HG03045 (cell line): ENCODE data around the gene TNS2.

ENCODE experiments used
- ATAC-seq: cut with Tn5 transposase; IDR thresholded peaks from one replicate; pipeline ENCODE4 v1.9.1; 2021; ENCODE audit warnings: mild to moderate bottlenecking, moderate library complexity; ENCODE audit not compliant: unreplicated experiment

TNS2 gene

DNA sequence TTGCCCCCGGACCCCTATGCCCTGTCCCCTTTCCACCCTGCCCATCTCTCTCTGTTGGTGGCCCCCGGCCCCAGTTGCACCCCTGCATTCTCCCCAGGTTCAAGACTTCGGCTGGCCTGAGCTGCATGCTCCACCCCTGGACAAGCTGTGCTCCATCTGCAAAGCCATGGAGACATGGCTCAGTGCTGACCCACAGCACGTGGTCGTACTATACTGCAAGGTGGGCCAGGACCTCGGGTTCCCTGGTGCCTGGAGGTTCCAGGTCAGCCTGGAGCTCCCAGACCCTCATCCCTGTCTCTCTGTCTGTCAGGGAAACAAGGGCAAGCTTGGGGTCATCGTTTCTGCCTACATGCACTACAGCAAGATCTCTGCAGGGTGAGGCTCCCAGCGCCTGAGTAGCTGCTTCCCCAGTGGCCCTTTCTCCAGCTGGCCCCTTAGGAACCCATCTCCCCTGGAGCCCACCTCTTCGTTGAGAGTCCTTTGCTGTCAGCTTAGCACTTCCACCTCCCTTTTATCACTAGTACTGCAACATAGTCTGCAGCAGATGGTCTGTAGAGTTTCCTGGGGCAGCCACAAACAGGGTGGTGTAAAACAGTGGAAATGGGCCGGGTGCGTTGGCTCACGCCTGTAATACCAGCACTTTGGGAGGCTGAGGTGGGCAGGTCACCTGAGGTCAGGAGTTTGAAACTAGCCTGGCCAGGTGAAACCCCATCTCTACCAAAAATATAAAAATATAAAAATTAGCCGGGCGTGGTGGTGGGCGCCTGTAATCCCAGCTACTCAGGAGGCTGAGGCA is 5.8 kb downstream of the TNS2 start:
- ATAC-seq = no peak

DNA sequence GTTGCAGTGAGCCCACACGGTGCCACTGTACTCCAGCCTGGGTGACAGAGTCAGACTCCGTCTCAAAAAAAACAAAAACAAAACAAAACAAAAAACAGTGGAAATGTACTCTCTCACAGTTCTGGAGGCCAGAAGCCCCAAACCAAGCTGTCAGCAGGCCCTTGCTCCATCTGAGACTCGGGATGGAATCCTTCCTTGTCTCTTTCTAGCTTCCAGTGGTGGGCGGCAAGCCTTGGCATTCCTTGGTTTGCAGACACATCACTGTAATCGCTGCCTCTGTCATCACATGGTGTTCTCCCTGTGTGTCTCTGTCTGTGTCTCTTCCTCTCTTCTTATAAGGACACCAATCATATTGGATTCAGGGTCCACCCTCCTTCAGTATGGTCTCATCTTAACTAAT is 6.4 kb downstream of the TNS2 start:
- no peak for ATAC-seq

DNA sequence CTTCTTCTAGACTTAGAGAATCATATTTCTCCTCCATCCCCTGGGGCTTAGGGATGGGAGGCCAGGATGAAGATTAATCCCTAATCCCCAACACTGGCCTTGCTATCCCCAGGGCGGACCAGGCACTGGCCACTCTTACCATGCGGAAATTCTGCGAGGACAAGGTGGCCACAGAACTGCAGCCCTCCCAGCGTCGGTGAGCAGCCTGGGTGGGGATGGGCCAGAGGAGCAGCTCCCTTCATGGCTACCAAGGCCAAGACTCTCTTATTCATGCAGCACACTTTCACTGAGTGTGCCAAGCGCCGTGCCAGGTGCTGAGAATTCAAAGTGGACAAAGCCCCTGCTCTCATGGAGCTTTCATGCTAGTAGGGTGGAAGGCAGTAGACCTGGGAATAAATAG is 7.0 kb downstream of the TNS2 start:
- ATAC-seq = no peak

DNA sequence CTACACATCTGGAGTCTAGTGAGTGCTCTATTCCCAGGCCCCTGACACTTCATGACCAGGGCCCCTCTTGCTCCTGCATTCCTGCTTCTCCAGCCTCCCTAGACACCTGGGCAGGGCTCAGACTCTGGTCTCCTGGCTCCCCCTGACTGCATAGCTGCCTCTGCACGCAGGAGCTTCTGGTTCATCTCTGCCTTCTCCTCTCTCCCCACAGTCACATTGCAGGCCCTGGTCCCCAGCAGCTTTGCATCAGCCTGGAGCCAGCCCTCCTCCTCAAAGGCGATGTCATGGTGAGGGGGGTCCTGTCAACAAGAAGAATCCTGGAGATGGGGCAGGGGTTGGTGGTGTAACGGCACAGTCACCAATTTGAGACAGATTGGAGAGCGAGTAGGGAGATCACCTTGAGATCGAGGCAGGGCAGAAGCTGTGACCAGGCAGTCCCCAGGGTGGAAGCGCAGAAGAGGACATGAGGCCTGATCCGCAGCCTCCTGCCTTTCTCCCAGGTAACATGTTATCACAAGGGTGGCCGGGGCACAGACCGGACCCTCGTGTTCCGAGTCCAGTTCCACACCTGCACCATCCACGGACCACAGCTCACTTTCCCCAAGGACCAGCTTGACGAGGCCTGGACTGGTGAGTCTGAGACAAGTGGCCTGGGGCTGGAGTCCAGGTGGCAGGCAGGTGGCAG is 8.1 kb downstream of the TNS2 start:
- ATAC-seq = no peak

DNA sequence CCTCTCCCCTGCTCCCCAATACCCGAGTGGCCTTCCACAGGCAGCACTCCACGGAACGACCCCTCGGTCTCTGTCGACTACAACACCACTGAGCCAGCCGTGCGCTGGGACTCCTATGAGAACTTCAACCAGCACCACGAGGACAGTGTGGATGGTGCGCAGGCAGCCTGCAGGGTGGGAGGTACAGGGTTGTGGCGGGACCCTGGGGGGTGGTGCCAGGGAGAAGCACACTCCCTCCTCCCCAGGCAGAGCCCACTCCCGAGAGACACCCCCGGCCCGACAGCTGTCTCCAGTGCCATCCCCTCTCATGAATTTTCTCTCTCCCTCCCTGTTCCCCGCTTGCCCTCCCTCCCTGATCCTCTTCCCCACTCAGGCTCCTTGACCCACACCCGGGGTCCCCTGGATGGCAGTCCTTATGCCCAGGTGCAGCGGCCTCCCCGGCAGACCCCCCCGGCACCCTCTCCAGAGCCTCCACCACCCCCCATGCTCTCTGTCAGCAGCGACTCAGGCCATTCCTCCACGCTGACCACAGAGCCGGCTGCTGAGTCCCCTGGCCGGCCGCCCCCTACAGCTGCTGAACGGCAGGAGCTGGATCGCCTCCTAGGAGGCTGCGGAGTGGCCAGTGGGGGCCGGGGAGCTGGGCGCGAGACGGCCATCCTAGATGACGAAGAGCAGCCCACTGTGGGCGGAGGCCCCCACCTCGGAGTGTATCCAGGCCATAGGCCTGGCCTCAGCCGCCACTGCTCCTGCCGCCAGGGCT is 9.0 kb downstream of the TNS2 start:
- no peak for ATAC-seq

DNA sequence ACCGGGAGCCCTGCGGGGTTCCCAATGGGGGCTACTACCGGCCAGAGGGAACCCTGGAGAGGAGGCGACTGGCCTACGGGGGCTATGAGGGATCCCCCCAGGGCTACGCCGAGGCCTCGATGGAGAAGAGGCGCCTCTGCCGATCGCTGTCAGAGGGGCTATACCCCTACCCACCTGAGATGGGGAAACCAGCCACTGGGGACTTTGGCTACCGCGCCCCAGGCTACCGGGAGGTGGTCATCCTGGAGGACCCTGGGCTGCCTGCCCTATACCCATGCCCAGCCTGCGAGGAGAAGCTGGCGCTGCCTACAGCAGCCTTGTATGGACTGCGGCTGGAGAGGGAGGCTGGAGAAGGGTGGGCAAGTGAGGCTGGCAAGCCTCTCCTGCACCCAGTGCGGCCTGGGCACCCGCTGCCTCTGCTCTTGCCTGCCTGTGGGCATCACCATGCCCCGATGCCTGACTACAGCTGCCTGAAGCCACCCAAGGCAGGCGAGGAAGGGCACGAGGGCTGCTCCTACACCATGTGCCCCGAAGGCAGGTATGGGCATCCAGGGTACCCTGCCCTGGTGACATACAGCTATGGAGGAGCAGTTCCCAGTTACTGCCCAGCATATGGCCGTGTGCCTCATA is 9.7 kb downstream of the TNS2 start:
- ATAC-seq = no peak

DNA sequence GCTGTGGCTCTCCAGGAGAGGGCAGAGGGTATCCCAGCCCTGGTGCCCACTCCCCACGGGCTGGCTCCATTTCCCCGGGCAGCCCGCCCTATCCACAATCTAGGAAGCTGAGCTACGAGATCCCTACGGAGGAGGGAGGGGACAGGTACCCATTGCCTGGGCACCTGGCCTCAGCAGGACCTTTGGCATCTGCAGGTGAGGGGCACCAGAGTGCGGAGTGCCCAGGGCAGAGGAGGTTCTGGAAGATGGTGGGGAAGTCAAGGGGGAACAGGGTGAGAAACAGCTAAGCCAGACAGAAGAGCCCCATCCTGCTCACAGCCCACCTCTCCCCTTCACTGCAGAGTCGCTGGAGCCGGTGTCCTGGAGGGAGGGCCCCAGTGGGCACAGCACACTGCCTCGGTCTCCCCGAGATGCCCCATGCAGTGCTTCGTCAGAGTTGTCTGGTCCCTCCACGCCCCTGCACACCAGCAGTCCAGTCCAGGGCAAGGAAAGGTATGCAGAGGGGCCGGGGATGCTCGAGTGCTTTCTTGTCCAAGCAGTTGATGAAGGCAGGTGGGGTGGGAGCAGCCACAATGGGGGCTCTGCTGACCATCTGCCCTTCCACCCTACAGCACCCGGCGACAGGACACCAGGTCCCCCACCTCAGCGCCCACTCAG is 10.3 kb downstream of the TNS2 start:
- ATAC-seq = no peak

DNA sequence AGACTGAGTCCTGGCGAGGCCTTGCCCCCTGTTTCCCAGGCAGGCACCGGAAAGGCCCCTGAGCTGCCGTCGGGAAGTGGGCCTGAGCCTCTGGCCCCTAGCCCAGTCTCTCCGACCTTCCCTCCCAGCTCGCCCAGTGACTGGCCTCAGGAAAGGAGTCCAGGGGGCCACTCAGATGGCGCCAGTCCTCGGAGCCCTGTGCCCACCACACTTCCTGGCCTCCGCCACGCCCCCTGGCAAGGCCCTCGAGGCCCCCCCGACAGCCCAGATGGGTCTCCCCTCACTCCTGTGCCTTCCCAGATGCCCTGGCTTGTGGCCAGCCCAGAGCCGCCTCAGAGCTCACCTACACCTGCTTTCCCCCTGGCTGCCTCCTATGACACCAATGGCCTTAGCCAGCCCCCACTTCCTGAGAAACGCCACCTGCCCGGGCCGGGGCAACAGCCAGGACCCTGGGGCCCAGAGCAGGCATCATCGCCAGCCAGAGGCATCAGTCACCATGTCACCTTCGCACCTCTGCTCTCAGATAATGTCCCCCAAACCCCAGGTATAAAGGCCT is 10.9 kb downstream of the TNS2 start:
- ATAC-seq = no peak

DNA sequence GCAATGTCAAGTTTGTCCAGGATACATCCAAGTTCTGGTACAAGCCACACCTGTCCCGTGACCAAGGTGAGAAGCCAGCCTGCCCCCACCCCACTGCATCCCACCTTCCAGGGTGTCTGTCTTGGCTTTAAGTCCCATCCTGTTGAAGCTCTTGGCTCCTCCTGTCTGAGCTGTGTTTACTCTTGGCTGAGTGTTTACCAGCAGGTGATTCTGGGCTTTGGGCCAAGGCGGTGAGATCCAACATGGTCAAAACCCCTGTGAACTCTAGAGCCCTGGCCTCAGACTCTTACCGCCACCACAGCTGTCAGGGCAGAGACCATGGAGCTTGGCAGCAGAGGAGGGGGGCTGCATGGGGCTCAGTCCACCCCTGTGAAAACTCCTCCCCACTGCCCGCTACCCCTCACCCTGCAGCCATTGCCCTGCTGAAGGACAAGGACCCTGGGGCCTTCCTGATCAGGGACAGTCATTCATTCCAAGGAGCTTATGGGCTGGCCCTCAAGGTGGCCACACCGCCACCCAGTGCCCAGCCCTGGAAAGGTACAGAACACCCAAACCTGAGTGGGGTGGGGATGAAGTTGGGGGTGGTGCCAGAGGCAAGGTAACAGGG is 11.6 kb downstream of the TNS2 start:
- no peak for ATAC-seq

DNA sequence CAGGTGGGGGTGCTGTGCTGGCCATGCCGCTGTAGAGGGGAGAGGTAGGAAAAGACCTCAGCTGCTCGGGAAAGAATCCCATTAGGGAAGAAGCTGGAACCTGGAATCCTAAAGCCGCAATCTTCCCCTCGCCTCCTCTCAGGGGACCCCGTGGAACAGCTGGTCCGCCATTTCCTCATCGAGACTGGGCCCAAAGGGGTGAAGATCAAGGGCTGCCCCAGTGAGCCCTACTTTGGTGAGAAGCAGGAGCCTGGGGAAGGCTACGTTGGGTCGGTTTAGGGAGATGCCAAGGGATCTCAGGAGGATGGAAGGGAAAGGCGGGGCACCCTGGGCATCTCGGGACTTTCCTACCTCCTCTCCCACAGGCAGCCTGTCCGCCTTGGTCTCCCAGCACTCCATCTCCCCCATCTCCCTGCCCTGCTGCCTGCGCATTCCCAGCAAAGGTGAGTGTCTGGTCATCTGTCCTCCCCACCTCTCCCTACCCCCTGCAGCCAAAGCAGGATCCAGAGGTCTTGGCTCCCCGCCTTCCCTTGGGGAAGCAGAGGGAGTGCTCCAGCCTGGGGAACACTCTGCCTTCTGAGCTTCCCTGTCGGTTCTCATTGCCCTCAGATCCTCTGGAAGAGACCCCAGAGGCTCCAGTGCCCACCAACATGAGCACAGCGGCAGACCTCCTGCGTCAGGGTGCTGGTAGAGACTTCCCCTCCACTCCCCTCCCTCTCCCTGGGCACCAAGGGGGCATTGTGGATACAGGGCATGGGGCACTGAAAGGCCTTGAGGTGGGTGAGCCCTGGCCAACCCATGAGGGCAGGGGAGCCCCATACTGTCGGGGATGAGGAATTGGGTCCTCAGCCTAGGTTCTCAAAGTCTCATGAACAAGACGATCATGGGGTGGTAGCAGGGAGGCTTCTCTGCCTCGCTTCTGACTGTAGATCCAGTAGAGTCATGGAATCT is 12.4 kb downstream of the TNS2 start:
- no peak for ATAC-seq

DNA sequence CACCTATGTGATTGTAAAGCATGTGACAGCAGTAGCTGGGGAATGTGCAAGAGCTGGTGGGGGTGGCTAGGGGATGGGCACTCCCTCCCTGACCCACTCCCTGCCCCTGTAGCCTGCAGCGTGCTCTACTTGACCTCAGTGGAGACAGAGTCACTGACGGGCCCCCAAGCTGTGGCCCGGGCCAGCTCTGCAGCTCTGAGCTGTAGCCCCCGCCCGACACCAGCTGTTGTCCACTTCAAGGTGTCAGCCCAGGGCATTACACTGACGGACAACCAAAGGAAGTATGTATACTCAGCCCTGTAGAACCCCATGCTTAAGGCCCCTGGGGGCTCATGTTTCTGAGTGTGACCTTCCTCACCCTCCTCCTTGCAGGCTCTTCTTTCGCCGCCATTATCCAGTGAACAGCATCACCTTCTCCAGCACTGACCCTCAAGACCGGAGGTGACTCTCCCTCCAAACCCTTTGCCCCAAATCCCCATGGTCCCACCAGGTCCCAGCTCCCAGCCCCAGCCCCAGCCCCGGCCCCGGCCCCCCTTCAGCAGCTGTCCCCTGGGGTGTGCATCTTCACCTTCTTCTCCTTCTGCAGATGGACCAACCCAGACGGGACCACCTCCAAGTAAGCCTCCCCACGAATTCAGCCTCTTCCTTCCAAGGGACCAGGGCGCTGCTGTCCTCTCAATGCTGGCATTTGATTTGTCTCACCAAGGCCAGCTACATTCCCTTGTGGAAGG is 13.3 kb downstream of the TNS2 start:
- ATAC-seq = no peak

DNA sequence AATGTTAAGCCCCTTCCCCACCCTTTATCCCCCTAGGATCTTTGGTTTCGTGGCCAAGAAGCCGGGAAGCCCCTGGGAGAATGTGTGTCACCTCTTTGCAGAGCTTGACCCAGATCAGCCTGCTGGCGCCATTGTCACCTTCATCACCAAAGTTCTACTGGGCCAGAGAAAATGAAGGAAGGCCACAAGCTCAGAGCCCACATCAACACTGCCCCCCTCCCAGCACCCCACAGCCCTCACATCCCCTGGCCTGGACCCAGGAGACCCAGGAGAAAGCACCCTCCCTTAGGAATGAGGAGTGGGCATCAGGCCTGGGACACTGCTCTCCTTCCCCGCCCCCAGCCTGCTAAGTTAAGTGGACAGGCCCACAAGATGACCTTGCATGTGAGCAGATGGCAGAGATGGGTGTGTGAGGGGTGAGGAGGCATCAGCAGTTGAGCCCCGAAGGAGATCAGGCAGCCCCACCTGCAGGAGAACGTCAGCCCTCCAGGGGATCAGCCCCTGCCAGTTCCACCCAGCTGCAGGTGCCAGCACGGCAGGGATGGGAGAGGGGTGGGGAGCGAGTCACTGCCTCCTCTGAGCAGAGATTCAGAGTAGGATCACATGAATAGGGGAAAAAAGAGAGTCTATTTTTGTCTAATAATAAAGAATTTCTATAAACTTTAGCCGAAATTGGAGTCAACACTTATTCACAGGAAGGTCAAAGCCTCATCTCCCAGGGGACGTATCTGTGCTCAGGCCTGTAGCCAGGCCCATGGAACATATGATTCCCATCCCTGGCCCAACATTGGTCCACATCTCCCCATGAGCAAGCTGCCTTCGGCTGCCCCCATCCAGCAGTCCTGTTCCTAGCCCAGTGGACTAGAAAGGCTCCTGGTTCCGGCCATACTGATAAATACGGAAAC is 14.1 kb downstream of the TNS2 start:
- no peak for ATAC-seq

DNA sequence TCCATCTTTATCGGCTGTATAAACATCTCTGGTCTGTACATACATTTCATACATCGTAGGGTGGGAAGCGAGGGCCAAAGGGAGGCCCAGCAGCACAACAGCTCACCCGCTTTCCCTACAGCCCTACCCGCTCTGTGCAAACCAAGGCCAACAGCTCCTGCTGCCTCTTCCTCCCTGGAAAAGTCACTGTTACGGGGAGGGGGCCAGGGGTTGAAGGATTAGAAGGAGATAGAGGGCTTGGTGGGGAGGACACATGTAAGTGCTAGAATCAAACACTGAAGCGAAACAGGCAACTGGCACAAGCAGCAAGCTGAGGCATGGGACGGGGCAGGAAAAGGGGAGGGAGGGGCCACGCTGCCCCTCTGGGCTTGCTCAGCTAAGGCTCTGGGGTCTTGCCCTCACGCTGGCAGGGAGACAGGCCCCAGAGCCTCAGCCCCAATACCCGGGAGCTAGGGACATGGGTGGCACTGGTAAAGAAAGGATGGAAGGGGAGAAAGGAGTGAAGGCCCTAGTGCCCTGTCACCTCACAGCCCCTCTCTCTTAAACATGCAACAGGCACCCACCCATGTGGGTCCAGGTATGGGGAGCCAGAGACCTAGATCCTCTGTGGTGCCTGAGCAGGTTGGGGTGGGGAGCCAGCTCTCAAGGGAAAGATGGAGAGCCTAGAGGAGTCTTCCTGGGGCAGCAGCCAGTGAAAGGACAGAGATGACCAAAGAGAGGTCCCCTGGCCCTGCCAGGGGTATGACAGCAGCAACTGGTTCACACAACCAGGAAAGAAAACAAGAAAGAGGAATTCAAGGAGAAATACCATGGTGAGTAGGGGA is 15.0 kb downstream of the TNS2 start:
- ATAC-seq = no peak

DNA sequence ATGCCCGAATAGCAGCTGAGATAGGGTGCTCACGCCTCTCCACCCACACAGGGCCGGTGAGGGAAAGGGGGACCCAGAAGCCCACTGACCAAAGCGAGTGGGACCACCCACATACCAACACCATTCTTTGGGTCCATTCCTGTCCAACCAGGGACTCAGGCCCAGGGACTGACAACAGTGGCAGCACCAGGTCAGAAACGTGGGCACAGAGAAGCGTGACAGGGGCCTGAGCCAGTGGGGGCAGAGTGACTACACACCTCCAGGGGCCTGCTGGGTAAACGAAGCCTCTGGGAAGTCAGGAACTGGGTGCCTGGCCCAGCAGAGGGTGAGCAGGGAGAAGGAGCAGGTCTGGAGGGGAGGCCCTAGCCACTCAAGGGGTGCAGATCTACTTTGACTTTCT is 15.6 kb downstream of the TNS2 start:
- no peak for ATAC-seq

DNA sequence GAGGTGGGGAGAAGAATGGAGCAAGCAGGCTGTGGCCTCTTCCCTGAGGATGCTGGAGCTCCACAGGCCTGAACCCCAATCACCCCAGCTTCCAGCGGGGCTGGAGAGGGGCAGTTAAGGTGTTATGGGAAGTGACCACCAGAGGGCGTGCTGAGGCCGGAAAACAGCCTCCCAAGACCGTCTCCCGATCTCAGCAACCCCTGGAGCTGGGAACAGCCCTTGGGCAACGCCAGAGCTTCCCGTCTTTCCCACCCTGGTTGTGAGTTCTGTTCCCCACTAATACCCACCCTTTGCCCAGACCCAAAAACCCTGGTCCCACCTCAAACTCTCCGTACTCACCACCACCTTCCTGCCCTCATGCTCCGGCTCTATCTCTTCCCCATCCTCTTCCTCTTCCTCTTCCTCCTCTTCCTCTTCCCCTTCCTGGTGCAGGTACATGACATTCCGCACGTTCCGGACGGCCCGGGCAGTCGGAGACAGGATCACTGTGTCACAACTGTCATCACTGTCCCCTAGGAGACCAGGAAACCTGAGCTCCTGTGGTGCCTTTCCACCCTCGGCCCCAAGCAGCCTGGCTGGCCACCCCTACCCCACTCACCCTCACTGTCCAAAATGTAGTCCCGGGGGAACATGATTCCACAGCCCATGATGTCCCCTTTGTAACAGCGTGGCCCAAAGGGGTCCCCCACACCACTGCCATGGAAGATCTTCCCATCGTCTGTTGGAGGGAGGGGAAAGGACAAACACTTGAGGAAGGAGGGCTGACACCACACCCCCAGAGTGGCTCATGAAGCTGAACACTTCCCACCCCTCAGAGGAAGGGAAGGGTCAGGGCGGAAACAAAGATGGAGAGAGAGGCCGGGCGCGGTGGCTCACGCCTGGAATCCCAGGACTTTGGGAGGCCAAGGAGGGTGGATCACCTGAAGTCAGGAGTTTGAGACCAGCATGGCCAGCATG is 16.4 kb downstream of the TNS2 start:
- ATAC-seq = no peak
